ENCODE measurements around the gene TRPM4. TPM values are rescaled to one million over a fixed set of nuclear protein-coding genes. Genes with fewer than 3 reads are reported as not detected.
A peak's percentile ranks its signal among the peaks of the same experiment; 100 is the strongest.
"Not testable (repeated sequence)": the region's sequence is repeated elsewhere in the genome, so short reads cannot be mapped to it uniquely, and the experiment has no call there.

The TRPM4 gene
- total and polyA plus RNA-seq, 2 of the 13 experiments (the other 11 are each of a cell fraction or from before 2014, with no cell fraction given) = 1.9 to 4.3 TPM

- no peak for TF ChIP-seq ATM (IDR thresholded peaks at IDR 0.05; ENCODE audit: borderline replicate concordance)
These were observed 23.1 kb downstream of the TRPM4 start (continued) for GRCh38 chr19:49180659-49181058.

GRCh38 chr19:49182010-49182847, 24.6 kb downstream of the TRPM4 start:
- POLR2A ChIA-PET = interaction anchor here (0.7 kb wide), 1 partner anchor 55 kb away, joined by 3 read pairs; no protein-coding TSS in a partner anchor
- H3K27me3 ChIP-seq (ENCODE audit: control insufficient read depth in 1 of 2, insufficient read depth in 2 of 2, low read length in 2 of 2); FAIRE-seq; H2AFZ ChIP-seq (ENCODE audit: low read length); H4K20me1 ChIP-seq (ENCODE audit: insufficient read depth, low read length); DNase-seq (ENCODE audit: low spot score); intact Hi-C loops (cut with micrococcal nuclease; ENCODE audit: unreplicated experiment); H3K27ac ChIP-seq (ENCODE audit: extremely low read length, insufficient read depth, low read length); H3K36me3 ChIP-seq (replicated peaks in 1 of 2; ENCODE audit: control insufficient read depth in 1 of 2, insufficient read depth in 2 of 2, low read length in 2 of 2); H3K4me3 ChIP-seq (replicated peaks in 1 of 3; ENCODE audit: insufficient read depth in 1 of 3, low read depth in 2 of 3, low read length in 3 of 3); H3K9ac ChIP-seq (ENCODE audit: insufficient read depth, low read depth, low read length); H3K9me3 ChIP-seq (ENCODE audit: low read length); H3K4me2 ChIP-seq (ENCODE audit: low read depth, low read length); CTCF ChIA-PET (ENCODE audit: low intra/inter-chr PET ratio, low total read pairs); ATAC-seq; H3K79me2 ChIP-seq (ENCODE audit: insufficient read depth, low read length); BruUV-seq (replicated peaks); in situ Hi-C loops (cut with HindIII; ENCODE audit: extremely low pct_ligation_motif_present, low pct_unique_long_range_greater_than_20kb): not testable (repeated sequence)
- peaks cover 21% of the 10 kb centered on the region for H3K4me1 ChIP-seq (ENCODE audit: insufficient read depth, low read length)
- WGBS (ENCODE audit: low lambda C conversion rate) = 95% methylated on average over 20 of the region's 20 CpGs
- 0 out of 2 replicates have a peak, but pooled peaks have one; percentile 27 for TF ChIP-seq ATM (IDR thresholded peaks at IDR 0.05; ENCODE audit: borderline replicate concordance)

- intact Hi-C loops (cut with micrococcal nuclease; ENCODE audit: unreplicated experiment) = no loop called here
- Histone ChIP-seq H3K27me3 (ENCODE audit: control insufficient read depth in 1 of 2, insufficient read depth in 2 of 2, low read length in 2 of 2) (no peaks in the 10 kb centered on the region), H3K4me2 (ENCODE audit: low read depth, low read length) (no peak overlapping the region), H3K4me3 (replicated peaks in 1 of 3; ENCODE audit: insufficient read depth in 1 of 3, low read depth in 2 of 3, low read length in 3 of 3) (no peak overlapping the region), H3K9me3 (ENCODE audit: low read length) (0 out of 2 replicates have a peak, but pooled peaks cover 4% of the 10 kb centered on the region), H3K36me3 (replicated peaks in 1 of 2; ENCODE audit: control insufficient read depth in 1 of 2, insufficient read depth in 2 of 2, low read length in 2 of 2) (no peaks in the 10 kb centered on the region), H3K27ac (ENCODE audit: extremely low read length, insufficient read depth, low read length) (no peak overlapping the region), H3K79me2 (ENCODE audit: insufficient read depth, low read length) (no peaks in the 10 kb centered on the region), H4K20me1 (ENCODE audit: insufficient read depth, low read length) (no peaks in the 10 kb centered on the region), H2AFZ (ENCODE audit: low read length) (no peak overlapping the region), H3K9ac (ENCODE audit: insufficient read depth, low read depth, low read length) (no peak overlapping the region), H3K4me1 (ENCODE audit: insufficient read depth, low read length) (peaks cover 21% of the 10 kb centered on the region)
- ChIA-PET CTCF (ENCODE audit: low intra/inter-chr PET ratio, low total read pairs) (no interaction called here), POLR2A (interaction anchor here (0.7 kb wide), 1 partner anchor 55 kb away, joined by 3 read pairs; no protein-coding TSS in a partner anchor)
- no TSS peak for BruUV-seq (replicated peaks)
- DNase-seq (ENCODE audit: low spot score) = no peak
- no peak for FAIRE-seq
- no peak for ATAC-seq
- TF ChIP-seq MAFK (conservative IDR thresholded peaks at IDR 0.05 in 1 of 2, IDR thresholded peaks at IDR 0.05 in 1 of 2; ENCODE audit: low read length in 2 of 2) = peak; percentile 2 to 26; a peak in 1 of 4 replicates
- TF ChIP-seq PITX1 (CRISPR knock-in tag; IDR thresholded peaks at IDR 0.05) = no peak
- in situ Hi-C loops (cut with HindIII; ENCODE audit: extremely low pct_ligation_motif_present, low pct_unique_long_range_greater_than_20kb) = no loop called here
- WGBS (ENCODE audit: low lambda C conversion rate) = 93% methylated on average over 18 of the region's 26 CpGs
These were observed 25.3 kb downstream of the TRPM4 start for GRCh38 chr19:49182848-49183375.

Measured in HepG2 (cell line).